SK-N-SH treated with all-trans-retinoic acid at 6 μM for 48 hours (cell line): ENCODE results near the gene TBC1D2.

Experiments used
- ATAC-seq: fragments of 200-7000 bp; cut with Tn5 transposase; 3 replicates; pipeline ENCODE4 v1.9.1; 2020; ENCODE audit warnings: mild to moderate bottlenecking, moderate library complexity
- BACH2 ChIP-seq: fragments of 250-450 bp; sonication (Bioruptor Pico); IDR thresholded peaks from 2 replicates; pipeline ENCODE4 v1.9.0; 2021; ENCODE audit warnings: mild to moderate bottlenecking, borderline replicate concordance
- CSDC2 ChIP-seq: fragments of 250-450 bp; sonication (Bioruptor Pico); IDR thresholded peaks from 2 replicates; pipeline ENCODE4 v1.5.0; 2020; ENCODE audit warnings: mild to moderate bottlenecking, moderate library complexity
- CSRNP3 ChIP-seq: fragments of 250-450 bp; sonication (Bioruptor Pico); IDR thresholded peaks from 2 replicates; pipeline ENCODE4 v1.5.1; 2021; ENCODE audit warnings: mild to moderate bottlenecking, moderate library complexity
- GLIS3 ChIP-seq: fragments of 250-450 bp; sonication (Bioruptor Pico); IDR thresholded peaks from 2 replicates; pipeline ENCODE4 v1.5.0; 2020; ENCODE audit warnings: mild to moderate bottlenecking, moderate library complexity
- ISL1 ChIP-seq: fragments of 250-450 bp; sonication (Bioruptor Pico); IDR thresholded peaks from 2 replicates; pipeline ENCODE4 v2.1.2; 2022; ENCODE audit warnings: mild to moderate bottlenecking, moderate library complexity
- OSR1 ChIP-seq: fragments of 250-450 bp; sonication (Bioruptor Pico); IDR thresholded peaks from 2 replicates; pipeline ENCODE4 v1.8.0; 2022; ENCODE audit warnings: moderate library complexity, mild to moderate bottlenecking, inconsistent platforms
- PATZ1 ChIP-seq: fragments of 250-450 bp; sonication (Bioruptor Pico); IDR thresholded peaks from 2 replicates; pipeline ENCODE4 v1.8.0; 2020; ENCODE audit warnings: mild to moderate bottlenecking, moderate library complexity, borderline replicate concordance
- POU6F1 ChIP-seq: fragments of 250-450 bp; sonication (Bioruptor Pico); IDR thresholded peaks from 2 replicates; pipeline ENCODE4 v1.8.0; 2021; ENCODE audit warnings: low read depth, mild to moderate bottlenecking, moderate library complexity, borderline replicate concordance
- RARB ChIP-seq: fragments of 250-450 bp; sonication (Bioruptor Pico); IDR thresholded peaks from 2 replicates; pipeline ENCODE4 v1.8.0; 2021; ENCODE audit warnings: mild to moderate bottlenecking, moderate library complexity
- SNAI2 ChIP-seq: fragments of 250-450 bp; sonication (Bioruptor Pico); IDR thresholded peaks from 2 replicates; pipeline ENCODE4 v1.5.0; 2020; ENCODE audit warnings: mild to moderate bottlenecking, moderate library complexity
- TCF4 ChIP-seq: fragments of 250-450 bp; sonication (Bioruptor Pico); IDR thresholded peaks from 2 replicates; pipeline ENCODE4 v1.8.0; 2021; ENCODE audit warnings: mild to moderate bottlenecking, moderate library complexity, borderline replicate concordance
- TOX ChIP-seq: fragments of 250-450 bp; sonication (Bioruptor Pico); IDR thresholded peaks from 2 replicates; pipeline ENCODE4 v1.8.0; 2021; ENCODE audit warnings: mild to moderate bottlenecking, moderate library complexity, borderline replicate concordance
- TSHZ2 ChIP-seq: fragments of 250-450 bp; sonication (Bioruptor Pico); IDR thresholded peaks from 2 replicates; pipeline ENCODE4 v1.5.0; 2020; ENCODE audit warnings: mild to moderate bottlenecking, moderate library complexity
- ZC3H10 ChIP-seq: fragments of 250-450 bp; sonication (Bioruptor Pico); IDR thresholded peaks from 2 replicates; pipeline ENCODE4 v1.5.1; 2021; ENCODE audit warnings: mild to moderate bottlenecking, moderate library complexity
- ZFP3 ChIP-seq: fragments of 250-450 bp; sonication (Bioruptor Pico); IDR thresholded peaks from 2 replicates; pipeline ENCODE4 v1.5.0; 2020; ENCODE audit warnings: mild to moderate bottlenecking, moderate library complexity
- ZFP30 ChIP-seq: fragments of 450-650 bp; formaldehyde crosslinking; IDR thresholded peaks from 2 replicates; pipeline ENCODE4 v1.5.0; 2022; ENCODE audit warnings: mild to moderate bottlenecking, moderate library complexity
- ZNF565 ChIP-seq: fragments of 450-650 bp; formaldehyde crosslinking; conservative IDR thresholded peaks from 2 replicates; pipeline ENCODE4 v1.5.0; 2020; ENCODE audit warnings: low read depth, mild to moderate bottlenecking, moderate library complexity
- ZNF70 ChIP-seq: fragments of 450-650 bp; formaldehyde crosslinking; IDR thresholded peaks from 2 replicates; pipeline ENCODE4 v1.5.0; 2020; ENCODE audit warnings: mild to moderate bottlenecking, moderate library complexity
- ZNF8 ChIP-seq: fragments of 450-650 bp; formaldehyde crosslinking; IDR thresholded peaks from 2 replicates; pipeline ENCODE4 v1.5.0; 2020; ENCODE audit warnings: mild to moderate bottlenecking, moderate library complexity

Gene TBC1D2

GRCh38 chr9:98195671-98196070, 59.8 kb downstream of the TBC1D2 start:
- TF ChIP-seq POU6F1: no peak
- ATAC-seq: no peak

- TF ChIP-seq OSR1 (no peak), TSHZ2 (CRISPR knock-in tag) (no peak), POU6F1 (no peak), BACH2 (CRISPR knock-in tag) (no peak), ZNF8 (CRISPR knock-in tag) (no peak), ZNF70 (no peak), TOX (CRISPR knock-in tag) (no peak), ISL1 (CRISPR knock-in tag) (no peak), CSRNP3 (CRISPR knock-in tag) (no peak), CSDC2 (no peak)
- no peak for ATAC-seq
These were observed 62.0 kb downstream of the TBC1D2 start for GRCh38 chr9:98193336-98193944.

- peak; percentile 81; the same call in 1 of the 2 replicates for TF ChIP-seq ZFP3 (CRISPR knock-in tag)
- no peak for TF ChIP-seq ZNF565 (CRISPR knock-in tag)
- peak; percentile 92 for ATAC-seq
These were observed 62.7 kb downstream of the TBC1D2 start, which contains the start of gene CORO2A for GRCh38 chr9:98192503-98193335. Gene CORO2A, minus strand, starts transcription at chr9:98192637. Its CDS starts 34,977 bp downstream, at chr9:98157660.

GRCh38 chr9:98191671-98192502, 63.6 kb downstream of the TBC1D2 start:
- peak; percentile 14; the same call in 1 of the 3 replicates for ATAC-seq
- TF ChIP-seq PATZ1 (CRISPR knock-in tag) (no peak), ZFP30 (CRISPR knock-in tag) (no peak), TSHZ2 (CRISPR knock-in tag) (no peak), SNAI2 (CRISPR knock-in tag) (no peak), ZC3H10 (no peak), TCF4 (CRISPR knock-in tag) (no peak), RARB (CRISPR knock-in tag) (no peak), ZNF70 (no peak), CSDC2 (no peak), ZNF565 (CRISPR knock-in tag) (no peak), POU6F1 (no peak), ISL1 (CRISPR knock-in tag) (no peak), GLIS3 (CRISPR knock-in tag) (no peak)
